Measurements from ENCODE around the gene FLVCR1.
A peak's percentile ranks its signal among the peaks of the same experiment; 100 is the strongest.
"Not testable (repeated sequence)": the region's sequence is repeated elsewhere in the genome, so short reads cannot be mapped to it uniquely, and the experiment has no call there.

FLVCR1 gene

DNA sequence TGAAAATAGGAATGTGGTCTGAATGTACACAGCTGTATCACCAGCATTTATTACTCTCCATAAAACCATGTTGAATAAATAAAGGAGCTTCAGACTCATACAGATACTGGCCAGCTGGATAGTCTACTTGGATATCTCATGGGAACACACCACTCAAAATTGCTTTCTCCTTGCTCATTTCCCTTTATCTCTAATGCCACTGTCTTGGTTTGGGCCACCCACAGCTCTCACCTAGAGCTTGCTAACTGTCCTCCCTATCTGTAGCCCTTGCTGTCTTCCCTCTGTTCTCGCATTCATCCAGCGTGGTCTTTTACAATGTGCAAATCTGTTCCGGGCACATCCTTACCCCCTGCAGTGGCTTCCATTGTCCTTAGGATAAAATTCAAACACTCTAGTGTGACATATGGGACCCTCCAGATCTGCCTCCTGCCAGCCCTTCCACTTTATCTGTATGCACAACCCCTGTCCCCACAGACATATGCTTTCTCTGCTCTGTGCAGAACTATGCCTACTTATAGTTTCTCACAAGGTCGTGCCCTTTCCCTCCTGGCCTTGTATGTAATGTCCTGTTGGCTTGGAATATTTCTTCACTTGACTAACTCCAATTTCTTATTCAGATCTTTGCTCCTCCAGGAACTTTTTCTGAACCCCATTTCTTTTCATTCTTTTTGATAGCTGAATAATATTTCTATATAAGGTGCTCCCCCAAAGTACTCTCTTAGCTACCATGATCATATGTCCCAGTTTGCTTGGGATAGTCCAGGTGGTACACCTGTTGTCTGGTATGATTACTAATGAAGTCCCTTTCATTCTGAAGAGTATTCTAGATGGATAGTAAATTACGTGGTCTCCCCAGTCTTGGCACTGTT, 2.9 kb downstream of the FLVCR1 start:
- H3K4me3 ChIP-seq (ENCODE audit: low read depth, low read length): peak overlapping the region; percentile 45

DNA sequence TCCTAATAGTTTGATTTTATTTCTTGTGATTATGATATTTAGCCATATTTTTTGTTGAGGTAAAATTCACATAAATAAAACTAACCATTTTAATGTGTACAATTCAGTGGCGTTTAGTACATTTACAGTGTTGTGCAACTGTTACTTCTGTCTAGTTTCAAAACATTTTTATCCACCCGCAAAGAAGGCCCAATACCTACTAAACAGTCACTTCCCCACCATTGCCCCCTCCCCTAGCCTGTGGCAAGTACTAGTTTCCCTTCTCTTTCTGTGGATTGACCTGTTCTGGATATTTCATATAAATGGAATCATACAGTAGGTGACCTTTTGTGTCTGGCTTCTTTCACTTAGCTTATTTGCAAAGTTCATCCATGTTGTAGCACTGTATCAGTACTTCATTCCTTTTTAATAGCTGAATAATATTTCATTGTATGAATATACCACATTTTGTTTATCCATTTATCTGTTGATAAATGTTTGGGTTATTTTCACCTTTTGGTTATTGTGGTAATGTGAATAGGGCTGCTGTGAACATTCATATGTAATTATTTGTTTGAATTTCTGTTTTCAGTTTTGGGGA, 4.1 kb downstream of the FLVCR1 start:
- H3K4me3 ChIP-seq (ENCODE audit: low read depth, low read length): peak overlapping the region; percentile 6

DNA sequence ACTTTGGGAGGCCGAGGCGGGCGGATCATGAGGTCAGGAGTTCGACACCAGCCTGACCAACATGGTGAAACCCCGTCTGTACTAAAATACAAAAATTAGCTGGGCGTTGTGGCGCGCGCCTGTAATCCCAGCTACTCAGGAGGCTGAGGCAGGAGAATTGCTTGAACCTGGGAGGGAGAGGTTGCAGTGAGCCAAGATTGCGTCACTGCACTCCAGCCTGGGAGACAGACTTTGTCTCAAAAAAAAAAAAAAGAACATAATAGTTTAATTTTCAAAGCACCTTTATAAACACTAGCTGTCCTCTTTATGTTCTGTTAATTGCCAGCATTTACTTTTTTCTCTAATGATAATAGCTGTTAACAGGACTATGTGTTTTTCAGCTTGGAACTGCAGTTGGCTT, 5.3 kb downstream of the FLVCR1 start:
- H3K4me3 ChIP-seq (ENCODE audit: low read depth, low read length): not testable (repeated sequence)

DNA sequence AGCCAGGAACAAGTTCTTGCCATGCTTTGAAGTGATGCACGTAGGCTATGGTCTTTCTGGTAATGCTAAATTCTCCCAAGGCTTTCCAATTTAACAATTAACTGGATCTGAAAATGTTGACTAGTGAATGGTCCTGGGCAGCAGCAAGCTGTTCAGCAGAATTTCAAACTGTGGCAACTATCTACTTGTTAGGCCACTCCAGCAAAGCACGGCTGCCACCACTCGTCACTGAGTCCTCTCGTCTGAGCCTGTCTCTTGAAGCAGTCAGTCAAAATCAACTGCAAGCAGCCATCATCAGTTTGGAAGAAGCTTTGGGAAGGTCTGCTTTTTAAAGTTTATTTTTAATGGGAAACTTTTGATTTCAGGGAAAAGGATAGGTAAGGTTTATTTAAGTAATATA, 6.1 kb downstream of the FLVCR1 start:
- H3K4me3 ChIP-seq (ENCODE audit: low read depth, low read length): no peak overlapping the region

DNA sequence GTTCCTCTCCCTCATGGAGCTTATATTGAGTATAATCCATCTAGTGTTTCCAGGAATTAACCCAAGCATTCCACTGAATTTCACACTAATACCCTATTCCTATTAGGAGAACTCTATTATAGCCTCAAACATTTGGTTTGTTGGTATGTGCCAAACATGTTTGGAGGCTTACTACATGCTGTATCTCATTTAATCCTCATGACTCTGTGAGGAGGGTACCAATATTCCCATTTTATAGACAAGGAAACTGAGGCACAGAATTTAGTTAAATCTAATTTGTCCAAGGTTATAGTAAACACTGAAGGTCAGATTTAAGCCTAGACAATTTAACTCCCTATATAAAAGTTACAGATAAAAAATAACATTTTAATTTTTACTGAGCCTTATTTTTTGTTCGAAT, 9.1 kb downstream of the FLVCR1 start:
- H3K4me3 ChIP-seq (ENCODE audit: low read depth, low read length): no peak overlapping the region

DNA sequence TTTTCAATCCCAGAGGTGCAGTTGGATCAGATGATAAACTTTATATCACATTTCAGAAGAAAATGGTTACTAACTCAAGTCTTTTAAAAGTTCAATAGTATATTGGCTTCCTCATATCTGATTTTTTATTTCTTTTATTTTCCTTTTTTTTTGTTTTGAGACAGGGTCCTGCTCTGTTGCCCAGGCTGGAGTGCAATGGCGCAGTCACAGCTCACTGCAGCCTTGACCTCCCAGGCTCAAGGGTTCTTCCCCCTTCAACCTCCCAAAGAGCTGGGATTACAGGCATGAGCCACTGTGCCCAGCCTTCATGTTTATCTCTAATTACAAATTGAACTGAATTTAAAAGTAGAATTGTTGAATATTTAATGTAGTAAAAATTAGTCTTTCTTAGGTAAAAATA, 13.9 kb downstream of the FLVCR1 start:
- no peak overlapping the region for H3K4me3 ChIP-seq (ENCODE audit: low read depth, low read length)

DNA sequence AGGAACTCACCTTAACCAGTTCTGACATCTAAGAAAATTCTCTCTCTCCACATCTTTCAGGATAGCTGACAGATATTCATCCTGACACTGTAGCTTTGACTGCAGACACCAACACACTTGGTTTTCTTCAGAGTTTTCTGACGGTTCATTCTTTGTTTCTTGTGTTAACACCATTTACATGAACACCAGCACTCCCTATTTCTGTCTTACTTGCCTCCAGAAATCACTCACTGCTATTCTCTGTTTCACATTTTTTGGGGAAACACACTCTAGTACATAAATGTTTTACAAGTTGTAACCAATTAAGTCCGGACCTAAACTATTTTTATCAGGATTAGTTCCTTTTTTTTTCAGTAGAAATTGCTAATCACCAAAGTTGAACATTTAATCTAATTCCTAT, 15.4 kb downstream of the FLVCR1 start:
- no peak overlapping the region for H3K4me3 ChIP-seq (ENCODE audit: low read depth, low read length)

DNA sequence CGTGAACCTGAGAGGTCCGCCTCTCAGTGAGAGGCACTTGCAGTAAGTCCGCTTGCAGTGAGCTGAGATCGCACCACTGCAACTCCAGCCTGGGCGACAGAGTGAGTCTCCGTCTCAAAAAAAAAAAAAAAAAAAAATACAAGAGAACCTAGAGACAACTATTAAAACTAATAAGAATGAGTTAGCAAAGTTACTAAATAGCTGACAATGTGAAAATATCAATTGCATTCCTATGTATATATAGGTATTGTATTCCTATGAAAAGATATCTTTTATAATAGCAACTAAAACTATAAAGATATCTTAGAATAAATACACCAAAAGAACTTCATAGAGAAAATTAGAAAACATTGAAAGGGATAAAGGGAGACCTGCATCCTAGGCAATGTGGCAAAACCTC, 20.3 kb downstream of the FLVCR1 start:
- H3K4me3 ChIP-seq (ENCODE audit: low read depth, low read length): no peak overlapping the region

DNA sequence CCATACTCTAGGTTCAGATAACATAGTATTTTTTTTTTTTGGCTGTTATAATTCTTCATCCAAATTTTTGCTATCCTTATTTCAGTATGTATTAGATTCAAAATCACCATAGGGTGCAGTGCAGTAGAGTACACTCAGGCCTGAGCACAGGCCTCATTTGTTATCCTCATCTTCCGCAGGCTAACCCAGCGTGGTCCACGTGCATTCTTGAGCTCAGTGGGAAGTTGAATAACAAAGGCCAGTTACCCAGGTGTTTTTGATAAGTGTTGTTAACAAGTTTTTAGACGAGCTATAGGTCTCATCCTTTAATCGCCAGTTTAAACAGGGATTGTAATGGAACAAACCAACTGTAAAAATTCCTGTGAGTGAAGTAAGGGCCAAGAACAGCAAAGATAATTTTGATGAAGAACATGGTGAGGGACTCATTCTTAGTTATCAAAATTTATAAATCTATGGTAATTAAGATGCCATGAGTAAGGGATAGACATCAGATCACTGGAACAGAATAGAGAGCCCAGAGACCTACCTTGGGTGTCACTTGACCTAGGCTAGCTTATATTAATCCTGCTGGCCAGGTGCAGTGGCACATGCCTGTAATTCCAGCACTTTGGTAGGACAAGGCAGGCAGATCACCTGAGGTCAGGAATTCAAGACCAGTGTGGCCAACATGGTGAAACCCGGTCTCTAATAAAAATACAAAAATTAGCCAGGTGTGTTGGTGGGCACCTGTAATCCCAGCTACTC, 22.0 kb downstream of the FLVCR1 start:
- no peak overlapping the region for H3K4me3 ChIP-seq (ENCODE audit: low read depth, low read length)

DNA sequence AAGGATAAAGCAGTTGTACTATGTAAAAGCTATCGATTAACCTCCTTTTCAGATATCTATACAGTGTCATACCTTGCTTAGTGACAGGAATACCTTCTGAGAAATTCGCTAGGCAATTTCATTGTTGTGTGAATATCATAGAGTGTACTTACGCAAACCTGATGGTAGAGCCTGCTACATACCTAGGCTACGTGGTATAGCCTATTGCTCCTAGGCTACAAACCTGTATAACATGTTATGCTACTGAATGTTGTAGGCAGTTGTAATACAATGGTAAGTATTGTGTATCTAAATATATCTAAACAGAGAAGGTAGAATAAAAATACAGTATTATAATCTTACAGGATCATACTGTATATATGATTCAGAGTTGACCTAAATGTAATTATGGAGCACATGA, 26.5 kb downstream of the FLVCR1 start:
- H3K4me3 ChIP-seq (ENCODE audit: low read depth, low read length): no peak overlapping the region

DNA sequence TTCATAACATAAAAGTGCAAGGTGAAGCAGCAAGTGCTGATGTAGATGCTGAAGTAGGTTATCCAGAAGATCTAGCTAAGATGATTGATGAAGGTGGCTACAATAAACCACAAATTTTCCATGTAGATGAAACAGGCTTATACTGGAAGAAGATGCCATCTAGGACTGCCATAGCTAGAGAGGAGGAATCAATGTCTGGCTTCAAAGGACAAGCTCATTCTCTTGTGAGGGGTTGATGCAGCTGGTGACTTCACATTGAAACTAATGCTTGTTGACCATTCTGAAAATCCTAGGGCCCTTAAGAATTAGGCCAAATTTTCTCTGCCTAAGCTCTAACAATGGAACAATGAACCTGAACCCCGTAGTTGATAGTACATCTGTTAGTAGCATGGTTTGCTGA, 34.0 kb downstream of the FLVCR1 start:
- H3K4me3 ChIP-seq (ENCODE audit: low read depth, low read length): no peak overlapping the region

DNA sequence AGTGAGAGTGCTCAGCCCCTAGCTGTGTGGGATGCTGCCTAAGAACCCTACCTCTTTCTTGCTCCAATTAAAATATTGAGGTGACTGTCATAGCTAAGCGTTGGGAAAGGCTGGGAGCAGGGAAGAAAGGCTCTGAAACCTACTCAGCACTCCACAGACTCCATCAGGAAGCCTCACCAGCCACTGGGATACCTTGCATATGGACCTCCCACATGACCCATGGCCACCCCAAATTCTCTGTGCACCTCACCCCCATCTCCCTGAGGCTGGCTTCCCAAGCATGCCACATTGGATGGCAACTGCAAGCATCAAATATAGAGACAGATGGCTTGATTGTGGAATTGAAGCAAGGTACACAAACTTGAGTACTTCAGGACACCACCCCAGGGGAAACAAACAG, 41.8 kb downstream of the FLVCR1 start:
- H3K4me3 ChIP-seq (ENCODE audit: low read depth, low read length): no peak overlapping the region

DNA sequence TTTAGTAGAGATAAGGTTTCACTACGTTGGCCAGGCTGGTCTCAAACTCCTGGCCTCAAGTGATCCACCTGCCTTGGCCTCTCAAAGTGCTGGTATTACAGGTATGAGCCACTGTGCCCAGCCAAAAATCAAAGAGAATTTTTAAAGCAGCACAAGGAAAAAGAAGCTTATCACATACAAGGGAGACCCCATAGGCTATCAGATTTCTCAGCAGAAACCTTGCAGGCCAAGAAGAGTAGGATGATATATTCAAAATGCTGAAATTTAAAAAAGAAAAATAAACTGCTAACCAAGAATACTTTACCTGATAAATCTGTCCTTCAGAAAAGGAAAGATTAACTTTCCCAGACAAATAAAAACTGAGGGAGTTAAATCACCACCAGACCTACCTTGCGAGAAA, 43.2 kb downstream of the FLVCR1 start:
- no peak overlapping the region for H3K4me3 ChIP-seq (ENCODE audit: low read depth, low read length)

DNA sequence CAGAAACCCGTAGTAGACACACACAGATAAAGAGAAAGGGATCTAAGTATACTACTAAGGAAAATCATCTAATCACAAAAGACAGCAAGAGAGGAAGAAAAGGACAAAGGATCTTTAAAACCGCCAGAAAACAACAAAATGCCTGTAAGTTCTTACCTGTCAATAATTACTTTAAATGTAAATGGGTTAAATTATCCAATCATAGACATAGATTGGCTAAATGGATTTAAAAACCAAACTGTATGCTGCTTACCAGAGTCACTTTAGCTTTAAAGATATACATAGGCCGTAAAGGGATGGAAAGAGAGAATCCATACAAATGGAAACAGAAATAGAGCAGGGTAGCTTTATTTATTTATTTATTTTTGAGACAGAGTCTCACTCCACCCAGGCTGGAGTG, 44.0 kb downstream of the FLVCR1 start:
- H3K4me3 ChIP-seq (ENCODE audit: low read depth, low read length): no peak overlapping the region

DNA sequence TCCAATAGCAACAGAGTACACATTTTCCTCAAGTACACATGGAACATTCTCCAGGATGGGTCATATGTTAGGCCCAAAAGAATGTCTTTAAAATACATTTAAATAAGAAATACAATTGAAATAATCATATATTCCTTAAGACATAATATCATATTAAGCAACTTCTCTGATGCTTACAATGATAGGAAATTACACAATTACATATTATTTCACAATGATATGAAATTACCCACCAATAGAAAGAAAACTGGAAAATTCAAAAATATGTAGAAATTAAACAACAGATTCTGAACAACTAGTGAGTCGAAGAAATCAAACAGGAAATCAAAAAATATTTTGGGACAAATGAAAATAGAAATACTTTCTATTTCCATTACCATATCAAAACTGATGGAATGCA, 45.6 kb downstream of the FLVCR1 start:
- H3K4me3 ChIP-seq (ENCODE audit: low read depth, low read length): no peak overlapping the region

DNA sequence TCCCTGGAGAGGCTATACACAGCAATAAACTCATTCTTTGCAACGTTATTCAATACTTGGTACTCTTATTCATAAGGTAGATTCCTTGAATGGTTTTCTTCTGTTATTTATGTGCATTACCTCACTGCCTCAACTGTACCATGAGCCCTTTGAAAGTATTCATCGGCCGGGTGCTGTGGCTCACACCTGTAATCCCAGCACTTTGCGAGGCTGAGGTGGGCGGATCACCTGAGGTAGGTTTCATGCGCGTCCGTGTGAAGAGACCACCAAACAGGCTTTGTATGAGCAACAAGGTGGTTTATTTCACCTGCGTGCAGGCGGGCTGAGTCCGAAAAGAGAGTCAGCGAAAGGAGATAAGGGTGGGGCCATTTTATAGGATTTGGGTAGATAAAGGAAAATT, 50.0 kb downstream of the FLVCR1 start:
- H3K4me3 ChIP-seq (ENCODE audit: low read depth, low read length): not testable (repeated sequence)

DNA sequence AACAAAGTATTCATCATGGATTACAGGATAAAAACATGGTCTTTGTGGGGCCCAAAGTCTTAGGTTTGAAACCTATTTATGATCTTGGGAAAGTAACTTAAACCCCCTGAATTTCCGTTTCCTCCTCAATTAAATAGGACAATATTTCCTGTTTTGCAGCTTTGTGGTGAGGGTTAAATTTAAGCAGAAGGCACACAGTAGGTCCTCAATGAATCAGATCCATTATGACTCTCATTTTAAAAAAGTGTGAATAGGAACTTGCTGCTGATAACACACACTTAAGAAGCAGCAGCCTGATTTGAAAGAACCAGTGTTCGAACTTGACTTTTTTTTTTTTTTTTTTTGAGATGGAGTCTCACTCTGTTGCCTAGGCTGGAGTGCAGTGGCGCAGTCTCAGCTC, 50.9 kb downstream of the FLVCR1 start:
- H3K4me3 ChIP-seq (ENCODE audit: low read depth, low read length): no peak overlapping the region

DNA sequence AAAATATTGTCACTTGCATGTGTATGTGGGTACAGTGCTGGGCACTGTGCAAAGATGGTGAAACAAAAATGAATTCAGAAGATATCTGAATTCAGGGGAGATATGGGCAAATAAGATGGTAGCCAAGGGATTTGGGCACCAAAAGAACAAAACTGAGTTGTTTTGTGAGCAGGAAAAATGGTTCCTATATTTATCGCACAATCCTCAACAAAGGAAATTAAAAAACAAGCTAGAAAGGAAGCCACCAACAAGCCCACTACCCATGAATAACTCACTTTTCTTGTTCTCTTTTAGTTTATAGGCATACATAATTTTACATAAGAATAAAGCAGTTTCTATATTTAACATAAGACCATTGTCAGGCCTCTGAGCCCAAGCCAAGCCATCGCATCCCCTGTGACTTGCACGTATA, 51.6 kb downstream of the FLVCR1 start:
- H3K4me3 ChIP-seq (ENCODE audit: low read depth, low read length): no peak overlapping the region

DNA sequence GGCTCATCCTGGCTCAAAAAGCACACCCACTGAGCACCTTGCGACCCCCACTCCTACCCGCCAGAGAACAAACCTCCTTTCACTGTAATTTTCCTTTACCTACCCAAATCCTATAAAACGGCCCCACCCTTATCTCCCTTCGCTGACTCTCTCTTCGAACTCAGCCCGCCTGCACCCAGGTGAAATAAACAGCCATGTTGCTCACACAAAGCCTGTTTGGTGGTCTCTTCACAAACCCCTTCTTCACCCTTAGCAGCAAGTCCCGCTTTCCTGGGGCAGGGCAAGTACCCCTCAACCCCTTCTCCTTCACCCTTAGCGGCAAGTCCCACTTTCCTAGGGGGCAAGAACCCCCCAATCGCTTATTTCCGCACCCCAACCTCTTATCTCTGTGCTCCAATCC, 52.1 kb downstream of the FLVCR1 start:
- H3K4me3 ChIP-seq (ENCODE audit: low read depth, low read length): peak overlapping the region; percentile 24

DNA sequence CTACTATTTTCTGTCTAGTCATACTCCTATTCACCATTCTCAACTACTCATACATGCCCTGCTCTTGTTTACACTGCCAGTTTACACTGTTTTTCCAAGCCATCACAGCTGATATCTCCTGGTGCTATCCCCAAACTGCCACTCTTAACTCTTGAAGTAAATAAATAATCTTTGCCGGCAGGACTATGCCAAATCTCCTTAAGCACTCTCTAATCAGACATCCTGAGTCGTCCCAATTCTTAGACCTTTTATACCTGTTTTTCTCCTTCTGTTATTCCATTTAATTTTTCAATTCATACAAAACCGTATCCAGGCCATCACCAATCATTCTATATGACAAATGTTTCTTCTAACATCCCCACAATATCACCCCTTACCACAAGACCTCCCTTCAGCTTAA, 55.6 kb downstream of the FLVCR1 start:
- peak overlapping the region; percentile 20 for H3K4me3 ChIP-seq (ENCODE audit: low read depth, low read length)

DNA sequence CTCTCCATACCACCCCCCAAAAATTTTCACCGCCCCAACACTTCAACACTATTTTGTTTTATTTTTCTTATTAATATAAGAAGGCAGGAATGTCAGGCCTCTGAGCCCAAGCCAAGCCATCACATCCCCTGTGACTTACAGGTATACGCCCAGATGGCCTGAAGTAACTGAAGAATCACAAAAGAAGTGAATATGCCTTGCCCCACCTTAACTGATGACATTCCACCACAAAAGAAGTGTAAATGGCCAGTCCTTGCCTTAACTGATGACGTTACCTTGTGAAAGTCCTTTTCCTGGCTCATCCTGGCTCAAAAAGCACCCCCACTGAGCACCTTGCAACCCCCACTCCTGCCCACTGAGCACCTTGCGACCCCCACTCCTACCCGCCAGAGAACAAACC, 56.0 kb downstream of the FLVCR1 start:
- not testable (repeated sequence) for H3K4me3 ChIP-seq (ENCODE audit: low read depth, low read length)

DNA sequence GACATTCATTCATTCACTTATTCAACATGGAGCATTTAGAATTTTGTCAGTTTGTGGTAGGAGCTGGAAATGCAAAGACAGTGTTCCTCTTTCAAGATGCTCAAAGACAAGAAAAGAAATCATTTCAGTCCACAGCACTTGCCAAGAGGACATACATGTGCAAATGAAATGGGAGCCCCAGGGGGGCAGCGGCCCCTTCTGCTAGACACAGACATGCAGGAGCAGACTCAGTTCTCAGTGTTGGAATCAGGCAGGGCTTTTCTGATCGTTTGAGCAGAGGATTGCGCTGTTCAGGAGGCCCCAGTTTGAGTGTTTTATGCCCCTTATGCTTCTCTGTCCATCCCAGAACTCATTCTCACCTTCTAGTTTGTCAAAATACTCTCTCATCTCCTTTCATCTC, 56.7 kb downstream of the FLVCR1 start:
- H3K4me3 ChIP-seq (ENCODE audit: low read depth, low read length): no peak overlapping the region
